ENCODE data around the gene UQCR11. TPM values are rescaled to one million over a fixed set of nuclear protein-coding genes. Genes with fewer than 3 reads are reported as not detected.

UQCR11 gene
- total RNA-seq, 1 donor from 2014 or later, result 203 TPM

DNA sequence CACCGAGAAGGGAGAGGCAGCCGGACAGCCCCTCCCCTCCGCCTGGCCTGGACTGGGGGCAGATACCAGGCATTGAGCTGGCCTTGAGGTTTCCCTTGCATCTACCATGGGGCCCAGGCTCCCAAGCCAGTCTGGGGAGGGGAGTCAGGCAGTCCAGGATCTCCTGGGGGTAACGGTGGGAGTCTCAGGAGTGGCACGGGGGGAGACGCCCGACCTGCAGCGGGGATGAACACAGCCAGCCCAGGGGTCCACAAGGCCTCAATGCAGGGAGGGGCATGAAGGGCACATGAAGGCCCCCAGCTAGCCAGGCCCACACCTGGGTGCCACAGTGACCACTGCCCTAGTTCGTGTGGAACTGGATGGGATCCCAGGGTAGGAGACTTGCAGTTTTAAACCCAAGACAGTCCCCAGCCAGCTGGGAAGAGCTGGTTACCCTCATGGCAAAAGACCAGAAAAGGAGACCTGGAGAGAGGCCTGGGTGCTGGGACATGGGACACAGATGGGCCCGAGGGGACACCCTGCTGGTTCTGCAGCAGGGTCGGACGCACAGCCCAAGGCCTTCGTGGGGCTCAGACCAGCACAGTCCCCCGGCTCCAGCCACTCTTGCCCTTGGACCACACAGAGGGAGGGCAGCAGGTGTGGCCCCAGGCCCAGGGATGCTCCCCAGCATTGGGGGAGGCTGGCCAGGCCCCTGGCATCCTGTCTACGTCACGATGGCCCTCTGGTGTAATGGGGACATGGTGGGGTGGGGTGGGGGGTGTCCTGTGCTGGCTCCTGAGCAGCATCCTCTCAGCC is 4.6 kb upstream of the UQCR11 start:
- Mint-ChIP-seq H3K27me3 (ENCODE audit: unreplicated experiment) (no peaks in the 10 kb centered on the region), H3K36me3 (ENCODE audit: unreplicated experiment) (peaks cover 12% of the 10 kb centered on the region), H3K27ac (ENCODE audit: unreplicated experiment) (no peak overlapping the region), H3K4me1 (ENCODE audit: unreplicated experiment) (peaks cover 13% of the 10 kb centered on the region), H3K9me3 (ENCODE audit: unreplicated experiment) (no peaks in the 10 kb centered on the region), H3K4me3 (ENCODE audit: unreplicated experiment) (no peak overlapping the region)
- no peak for DNase-seq (ENCODE audit: extremely low spot score, unreplicated experiment)
- TF ChIP-seq, protein P1, sequence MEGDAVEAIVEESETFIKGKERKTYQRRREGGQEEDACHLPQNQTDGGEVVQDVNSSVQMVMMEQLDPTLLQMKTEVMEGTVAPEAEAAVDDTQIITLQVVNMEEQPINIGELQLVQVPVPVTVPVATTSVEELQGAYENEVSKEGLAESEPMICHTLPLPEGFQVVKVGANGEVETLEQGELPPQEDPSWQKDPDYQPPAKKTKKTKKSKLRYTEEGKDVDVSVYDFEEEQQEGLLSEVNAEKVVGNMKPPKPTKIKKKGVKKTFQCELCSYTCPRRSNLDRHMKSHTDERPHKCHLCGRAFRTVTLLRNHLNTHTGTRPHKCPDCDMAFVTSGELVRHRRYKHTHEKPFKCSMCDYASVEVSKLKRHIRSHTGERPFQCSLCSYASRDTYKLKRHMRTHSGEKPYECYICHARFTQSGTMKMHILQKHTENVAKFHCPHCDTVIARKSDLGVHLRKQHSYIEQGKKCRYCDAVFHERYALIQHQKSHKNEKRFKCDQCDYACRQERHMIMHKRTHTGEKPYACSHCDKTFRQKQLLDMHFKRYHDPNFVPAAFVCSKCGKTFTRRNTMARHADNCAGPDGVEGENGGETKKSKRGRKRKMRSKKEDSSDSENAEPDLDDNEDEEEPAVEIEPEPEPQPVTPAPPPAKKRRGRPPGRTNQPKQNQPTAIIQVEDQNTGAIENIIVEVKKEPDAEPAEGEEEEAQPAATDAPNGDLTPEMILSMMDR (IDR thresholded peaks at IDR 0.05), result no peak

DNA sequence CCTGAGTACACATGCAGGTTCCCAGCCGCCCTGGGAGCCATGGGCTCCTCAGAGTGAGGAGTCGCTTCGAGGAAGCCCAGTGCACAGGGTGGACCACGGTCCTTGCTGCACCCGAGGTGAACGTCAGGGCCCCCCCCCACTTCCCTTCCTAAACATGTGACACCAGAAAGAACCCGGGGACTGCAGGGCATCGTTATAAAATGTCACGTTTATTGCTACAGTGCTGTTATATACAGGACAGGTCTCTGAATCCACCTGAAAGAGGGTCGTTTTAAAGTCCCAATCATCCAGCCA is 3.8 kb upstream of the UQCR11 start:
- Mint-ChIP-seq H3K9me3 (ENCODE audit: unreplicated experiment) (no peaks in the 10 kb centered on the region), H3K27ac (ENCODE audit: unreplicated experiment) (no peak overlapping the region), H3K4me3 (ENCODE audit: unreplicated experiment) (no peak overlapping the region), H3K27me3 (ENCODE audit: unreplicated experiment) (no peaks in the 10 kb centered on the region), H3K36me3 (ENCODE audit: unreplicated experiment) (peaks cover 7% of the 10 kb centered on the region), H3K4me1 (ENCODE audit: unreplicated experiment) (peaks cover 20% of the 10 kb centered on the region)
- TF ChIP-seq, protein P1 (IDR thresholded peaks at IDR 0.05), result no peak
- no peak for DNase-seq (ENCODE audit: extremely low spot score, unreplicated experiment)

DNA sequence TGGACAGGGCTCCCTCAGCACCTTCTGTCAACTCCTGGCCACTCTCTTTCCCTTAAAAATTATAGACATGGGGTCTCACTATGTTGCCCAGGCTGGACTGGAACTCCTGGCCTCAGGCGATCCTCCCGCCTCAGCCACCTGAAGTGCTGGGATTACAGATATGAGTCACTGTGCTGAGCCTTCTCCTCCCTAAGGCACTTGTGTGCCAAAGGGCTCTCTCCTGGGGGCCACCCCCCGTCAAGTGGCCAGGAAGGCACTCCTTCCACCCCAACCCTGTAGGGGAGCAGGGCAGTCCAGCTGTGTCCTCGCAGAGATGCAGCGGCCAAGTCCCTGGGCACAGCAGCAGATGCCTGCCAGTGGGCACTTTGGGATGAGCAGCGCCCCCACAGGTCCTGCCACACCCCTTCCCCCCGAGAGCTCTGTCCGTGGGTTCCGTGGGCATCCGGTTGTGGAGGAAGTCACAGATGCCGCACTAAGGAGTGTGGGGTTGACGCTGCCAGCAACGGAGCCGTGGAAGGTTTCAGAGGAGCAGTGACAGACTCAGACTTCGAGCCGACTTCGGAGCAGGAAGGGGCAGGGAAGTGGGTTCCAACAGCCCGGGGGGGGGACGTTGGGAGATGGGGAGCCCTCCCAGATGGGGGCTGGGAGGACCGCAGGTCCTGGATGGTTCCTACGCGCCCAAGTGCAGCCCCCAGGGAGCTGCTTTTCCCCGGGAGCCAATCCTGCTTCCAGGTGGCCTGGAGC is 3.3 kb upstream of the UQCR11 start:
- Mint-ChIP-seq H3K36me3 (ENCODE audit: unreplicated experiment) (peaks cover 7% of the 10 kb centered on the region), H3K9me3 (ENCODE audit: unreplicated experiment) (no peaks in the 10 kb centered on the region), H3K4me1 (ENCODE audit: unreplicated experiment) (peaks cover 22% of the 10 kb centered on the region), H3K27ac (ENCODE audit: unreplicated experiment) (no peak overlapping the region), H3K4me3 (ENCODE audit: unreplicated experiment) (no peak overlapping the region), H3K27me3 (ENCODE audit: unreplicated experiment) (no peaks in the 10 kb centered on the region)
- TF ChIP-seq, protein P1 (IDR thresholded peaks at IDR 0.05), result no peak
- no peak for DNase-seq (ENCODE audit: extremely low spot score, unreplicated experiment)

DNA sequence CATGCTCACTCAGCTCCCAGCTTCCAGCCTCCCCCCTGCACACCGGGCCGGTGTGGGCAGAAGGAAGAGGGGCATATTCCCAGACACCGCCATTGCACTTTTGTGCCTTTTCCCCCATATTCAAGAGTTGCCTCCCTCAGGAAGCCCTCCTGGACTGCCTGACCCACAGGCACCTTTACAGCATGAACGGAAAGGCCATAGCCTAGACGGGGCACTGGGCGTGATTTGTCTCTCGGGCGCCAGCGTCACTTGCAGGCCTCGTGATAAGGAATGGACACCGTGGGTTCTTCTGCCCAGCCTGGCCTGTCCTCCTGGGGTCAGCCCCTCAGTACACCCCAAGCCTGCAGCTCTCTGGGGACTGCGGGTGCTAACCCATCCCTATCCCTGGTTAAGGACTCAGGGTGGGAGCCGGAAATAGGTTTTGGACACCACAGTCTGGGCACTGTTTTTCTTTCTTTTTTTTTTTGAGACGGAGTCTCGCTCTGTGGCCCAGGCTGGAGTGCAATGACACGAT is 933 bp upstream of the UQCR11 start:
- Mint-ChIP-seq H3K27me3 (ENCODE audit: unreplicated experiment) (no peaks in the 10 kb centered on the region), H3K4me3 (ENCODE audit: unreplicated experiment) (peak overlapping the region; percentile 93), H3K9me3 (ENCODE audit: unreplicated experiment) (no peaks in the 10 kb centered on the region), H3K36me3 (ENCODE audit: unreplicated experiment) (peaks cover 3% of the 10 kb centered on the region), H3K27ac (ENCODE audit: unreplicated experiment) (peak overlapping the region; percentile 100), H3K4me1 (ENCODE audit: unreplicated experiment) (peaks cover 27% of the 10 kb centered on the region)
- no peak for DNase-seq (ENCODE audit: extremely low spot score, unreplicated experiment)
- TF ChIP-seq, protein P1 (IDR thresholded peaks at IDR 0.05), result no peak

DNA sequence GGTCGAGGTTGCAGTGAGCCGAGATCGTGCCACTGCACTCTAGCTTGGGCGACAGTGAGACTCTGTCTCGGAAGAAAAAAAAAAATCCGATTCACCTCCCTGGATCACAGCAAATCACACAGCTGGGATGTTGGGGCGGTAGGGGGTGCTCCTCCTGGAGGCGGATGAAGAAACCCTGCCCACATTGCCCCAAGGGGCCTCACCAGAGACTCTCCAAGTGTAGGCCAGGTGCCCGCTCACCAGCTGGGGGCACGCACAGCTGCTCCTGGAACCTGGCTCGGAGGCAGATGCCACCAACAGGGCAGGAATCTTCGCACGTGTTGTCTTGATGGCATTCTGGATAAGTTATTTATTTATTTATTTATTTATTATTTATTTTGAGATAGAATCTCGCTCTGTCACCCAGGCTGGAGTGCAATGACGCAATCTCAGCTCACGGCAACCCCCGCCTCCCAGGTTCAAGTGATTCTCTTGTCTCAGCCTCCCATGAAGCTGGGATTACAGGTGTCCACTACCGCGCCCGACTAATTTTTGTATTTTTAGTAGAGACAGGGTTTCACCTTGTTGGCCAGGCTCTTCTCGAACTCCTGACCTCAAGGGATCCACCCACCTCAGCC is 3.1 kb downstream of the UQCR11 start:
- TF ChIP-seq, protein P1 (IDR thresholded peaks at IDR 0.05), result no peak
- Mint-ChIP-seq H3K4me3 (ENCODE audit: unreplicated experiment) (no peak overlapping the region), H3K36me3 (ENCODE audit: unreplicated experiment) (peaks cover 6% of the 10 kb centered on the region), H3K27ac (ENCODE audit: unreplicated experiment) (no peak overlapping the region), H3K9me3 (ENCODE audit: unreplicated experiment) (no peaks in the 10 kb centered on the region), H3K27me3 (ENCODE audit: unreplicated experiment) (no peaks in the 10 kb centered on the region), H3K4me1 (ENCODE audit: unreplicated experiment) (peaks cover 22% of the 10 kb centered on the region)
- DNase-seq (ENCODE audit: extremely low spot score, unreplicated experiment), result no peak
